Cardiac septum (tissue), 1 donor: ENCODE data around the gene MGAT5B. TPM values are rescaled to one million over a fixed set of nuclear protein-coding genes. Genes with fewer than 3 reads are reported as not detected.
"Not testable (repeated sequence)": the region's sequence is repeated elsewhere in the genome, so short reads cannot be mapped to it uniquely, and the experiment has no call there.

Source experiments
- DNase-seq: peaks from one replicate; pipeline ENCODE4 v3.0.0-alpha.2; 2020; ENCODE audit warnings: low spot score
- intact Hi-C: fragments of 100-400 bp; cut with DNase I; formaldehyde crosslinking; loops from one replicate; pipeline ENCODE4 v1.14.0; 2022
- total RNA-seq: library from RNA; stranded (reverse); fragmentation: NEBNext Ultra II Directional; extraction: Animal tissue kit (Norgen Biotek cat#: 25700); gene quantifications from one replicate; pipeline ENCODE4 v1.2.1, GENCODE V29; 2021
- donor health status: DM: no; HTN: no; CAD: no.

The MGAT5B gene
- total RNA-seq, 1 donor from 2014 or later: 0.13 TPM

GRCh38 chr17:76961869-76962268, 93.7 kb downstream of the MGAT5B start:
- no peak for DNase-seq
- intact Hi-C loops: no loop called here

- intact Hi-C loops: no loop called here
- DNase-seq: no peak
Measured at GRCh38 chr17:76962858-76963257, 94.7 kb downstream of the MGAT5B start.

DNA sequence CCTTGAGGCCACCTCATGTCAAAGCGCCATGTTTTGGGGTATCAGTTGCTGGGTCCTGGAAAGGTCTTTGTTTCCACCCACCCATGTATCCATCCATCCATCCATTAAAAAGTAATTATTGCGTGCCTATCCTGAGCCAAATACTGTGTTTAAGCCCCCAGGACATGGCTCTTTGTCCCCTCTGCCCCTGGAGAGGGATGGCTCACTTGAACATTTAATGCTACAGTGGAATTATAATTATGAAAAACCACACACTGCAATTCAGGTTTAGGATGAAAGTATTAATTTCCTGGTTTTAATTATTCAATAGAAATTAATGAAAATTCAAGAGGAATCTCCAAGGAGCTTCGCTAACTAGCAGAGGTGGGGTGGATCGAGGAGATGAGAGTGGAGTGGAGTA, 97.8 kb downstream of the MGAT5B start:
- intact Hi-C loops: no loop called here
- DNase-seq: no peak

GRCh38 chr17:76966486-76967181, 98.4 kb downstream of the MGAT5B start:
- DNase-seq: no peak
- intact Hi-C loops: no loop called here

GRCh38 chr17:76967762-76968161, 99.6 kb downstream of the MGAT5B start:
- DNase-seq: no peak
- intact Hi-C loops: no loop called here

DNA sequence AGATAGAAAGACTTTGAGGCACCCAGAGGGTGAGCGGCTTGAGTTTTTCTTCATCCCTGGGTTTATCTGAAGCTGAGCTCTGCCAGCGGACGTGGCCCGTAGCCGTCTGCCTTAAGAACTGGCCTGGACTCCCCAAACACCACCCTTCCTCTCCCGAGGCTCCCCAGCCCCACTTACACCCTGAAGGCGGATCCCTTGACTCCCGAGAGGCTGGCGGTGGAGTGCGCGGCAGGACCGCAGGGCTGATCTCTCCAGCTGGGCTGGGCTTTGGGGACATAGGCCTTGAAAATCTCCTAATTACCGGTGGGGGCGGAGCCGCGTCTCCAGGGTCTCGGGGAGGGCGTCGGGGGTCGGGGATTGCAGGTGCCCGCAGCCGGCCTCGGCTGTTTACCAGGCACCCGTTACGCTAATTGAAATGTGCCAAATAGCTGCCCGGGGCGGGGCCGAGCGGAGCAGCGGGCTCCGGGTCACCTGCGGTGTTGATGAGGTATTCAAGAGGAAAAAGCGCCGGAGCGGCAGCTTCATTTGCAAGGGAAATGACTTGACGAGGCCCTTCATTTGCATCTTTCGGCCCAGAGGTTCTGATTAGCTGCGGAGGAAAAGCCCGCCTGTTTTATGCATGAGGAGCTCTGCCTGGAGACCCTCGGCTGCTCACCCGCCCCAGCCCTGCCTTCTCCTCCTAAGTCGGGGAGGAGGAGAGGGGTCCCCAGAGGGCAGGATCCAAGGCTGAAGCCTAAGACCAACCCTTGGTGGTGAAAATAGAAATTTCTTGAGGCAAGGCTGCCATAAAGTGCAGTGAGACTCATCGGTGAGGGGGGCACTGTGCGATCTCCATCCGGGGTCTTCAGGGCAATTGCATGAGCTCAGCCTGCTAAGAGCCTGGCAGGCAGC, 100.7 kb downstream of the MGAT5B start:
- no peak for DNase-seq
- intact Hi-C loops: no loop called here

GRCh38 chr17:76969598-76970172, 101.5 kb downstream of the MGAT5B start:
- intact Hi-C loops: no loop called here
- DNase-seq: no peak

GRCh38 chr17:76970228-76970627, 102.0 kb downstream of the MGAT5B start:
- intact Hi-C loops, DNase-seq: not testable (repeated sequence)

DNA sequence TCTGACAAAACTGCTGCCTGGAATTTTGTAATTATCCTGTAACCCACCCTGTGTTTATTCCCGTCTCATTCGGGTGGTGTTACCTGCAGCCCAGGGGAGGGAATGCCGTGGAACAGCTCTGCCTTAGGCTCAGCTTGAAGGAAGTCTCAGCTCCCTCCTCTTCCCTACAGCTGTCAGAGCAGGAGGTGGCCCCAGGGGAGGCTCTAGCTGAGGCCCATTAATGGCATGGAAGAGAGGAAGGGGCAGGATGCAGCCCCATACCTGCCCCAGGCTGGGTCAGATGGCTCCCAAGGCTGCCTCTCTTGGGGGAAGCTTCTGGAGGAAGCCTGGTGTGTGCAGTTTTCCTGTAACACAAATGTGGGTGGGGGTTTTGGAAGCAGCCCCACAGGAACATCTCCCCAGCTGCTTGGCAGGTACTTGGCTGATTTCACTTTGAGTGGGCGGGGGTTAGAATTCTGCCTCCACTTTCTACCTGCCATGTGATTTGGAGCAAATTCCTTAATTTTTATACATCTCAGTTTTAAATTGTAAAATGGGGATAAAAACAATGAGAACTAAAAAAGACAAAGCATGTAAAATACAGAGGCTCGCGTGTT, 103.9 kb downstream of the MGAT5B start:
- intact Hi-C loops: no loop called here
- DNase-seq: no peak

GRCh38 chr17:76973040-76973439, 104.8 kb downstream of the MGAT5B start:
- intact Hi-C loops: no loop called here
- no peak for DNase-seq

DNA sequence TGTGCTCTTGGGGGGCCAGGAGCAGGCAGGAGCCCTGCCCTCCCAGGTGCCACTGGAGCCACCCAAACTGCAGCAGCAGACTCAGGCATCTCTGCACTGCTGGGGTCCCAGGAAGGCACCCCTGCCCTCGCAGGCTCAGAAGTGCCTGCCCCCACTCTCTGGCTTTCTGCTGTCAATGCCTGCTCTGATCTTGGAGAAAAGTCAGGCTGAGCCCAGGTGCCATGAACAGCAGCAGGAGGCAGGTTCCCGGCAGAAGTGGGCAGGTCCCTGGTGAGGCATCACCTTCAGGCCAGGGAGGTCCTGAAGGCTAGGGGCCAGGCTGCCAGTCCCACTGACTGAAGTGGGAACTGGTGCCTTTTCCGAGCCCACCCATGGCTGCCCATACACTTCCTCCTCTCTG, 106.5 kb downstream of the MGAT5B start:
- no peak for DNase-seq
- intact Hi-C loops: no loop called here

DNA sequence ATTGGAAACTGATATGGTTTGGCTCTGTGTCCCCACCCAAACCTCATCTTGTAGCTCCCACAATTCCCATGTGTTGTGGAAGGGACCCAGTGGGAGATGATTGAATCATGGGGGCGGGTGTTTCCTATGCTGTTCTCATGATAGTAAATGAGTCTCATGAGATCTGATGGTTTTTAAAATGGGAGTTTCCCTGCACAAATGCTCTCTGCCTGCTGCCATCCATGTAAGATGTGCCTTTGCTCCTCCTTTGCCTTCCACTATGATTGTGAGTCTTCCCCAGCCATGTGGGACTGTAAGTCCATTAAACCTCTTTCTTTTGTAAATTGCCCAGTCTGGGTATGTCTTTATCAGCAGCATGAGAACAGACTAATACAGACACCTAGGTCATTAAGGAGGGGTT, 109.8 kb downstream of the MGAT5B start:
- DNase-seq, intact Hi-C loops: not testable (repeated sequence)

- intact Hi-C loops: no loop called here
- DNase-seq: no peak
Measured at GRCh38 chr17:76981545-76982295, 113.5 kb downstream of the MGAT5B start.

- intact Hi-C loops: no loop called here
- DNase-seq: no peak
Measured at GRCh38 chr17:76982408-76983074, 114.3 kb downstream of the MGAT5B start.

GRCh38 chr17:76983075-76983775, 115.0 kb downstream of the MGAT5B start:
- DNase-seq: no peak
- intact Hi-C loops: no loop called here

DNA sequence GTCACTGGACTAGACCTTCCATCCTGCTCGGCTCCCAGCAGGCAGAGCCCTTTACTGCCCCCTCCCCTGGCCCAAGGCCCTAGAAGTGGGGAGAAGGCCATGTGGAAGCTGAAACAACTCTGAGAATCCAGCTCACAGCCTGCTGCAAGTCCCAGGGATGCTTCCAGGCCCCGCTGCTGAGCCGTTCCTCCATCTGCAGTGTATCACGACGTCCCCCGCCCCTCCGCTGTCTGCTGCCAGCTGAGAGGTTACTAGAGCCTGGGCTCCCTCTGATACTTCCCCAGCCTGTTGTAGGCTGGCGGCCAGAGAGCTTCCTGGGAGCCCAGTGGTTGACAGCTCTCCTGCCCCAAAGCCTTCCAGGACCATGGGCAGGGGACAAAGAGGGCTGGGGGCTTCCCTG, 118.2 kb downstream of the MGAT5B start:
- DNase-seq: no peak
- intact Hi-C loops: no loop called here

GRCh38 chr17:76987486-76988093, 119.4 kb downstream of the MGAT5B start:
- intact Hi-C loops: no loop called here
- no peak for DNase-seq

- DNase-seq: no peak
Measured at GRCh38 chr17:76988796-76989195, 120.6 kb downstream of the MGAT5B start.

More at GRCh38 chr17:76988796-76989195, 120.6 kb downstream of the MGAT5B start:
- intact Hi-C loops: no loop called here
